Ammon's horn (tissue), 1 donor: Measurements from ENCODE around the gene CETN1.

Source experiments
- DNase-seq: peaks from one replicate; pipeline ENCODE4 v3.0.0-alpha.2; 2016; ENCODE audit warnings: low spot score

CETN1 gene

DNA sequence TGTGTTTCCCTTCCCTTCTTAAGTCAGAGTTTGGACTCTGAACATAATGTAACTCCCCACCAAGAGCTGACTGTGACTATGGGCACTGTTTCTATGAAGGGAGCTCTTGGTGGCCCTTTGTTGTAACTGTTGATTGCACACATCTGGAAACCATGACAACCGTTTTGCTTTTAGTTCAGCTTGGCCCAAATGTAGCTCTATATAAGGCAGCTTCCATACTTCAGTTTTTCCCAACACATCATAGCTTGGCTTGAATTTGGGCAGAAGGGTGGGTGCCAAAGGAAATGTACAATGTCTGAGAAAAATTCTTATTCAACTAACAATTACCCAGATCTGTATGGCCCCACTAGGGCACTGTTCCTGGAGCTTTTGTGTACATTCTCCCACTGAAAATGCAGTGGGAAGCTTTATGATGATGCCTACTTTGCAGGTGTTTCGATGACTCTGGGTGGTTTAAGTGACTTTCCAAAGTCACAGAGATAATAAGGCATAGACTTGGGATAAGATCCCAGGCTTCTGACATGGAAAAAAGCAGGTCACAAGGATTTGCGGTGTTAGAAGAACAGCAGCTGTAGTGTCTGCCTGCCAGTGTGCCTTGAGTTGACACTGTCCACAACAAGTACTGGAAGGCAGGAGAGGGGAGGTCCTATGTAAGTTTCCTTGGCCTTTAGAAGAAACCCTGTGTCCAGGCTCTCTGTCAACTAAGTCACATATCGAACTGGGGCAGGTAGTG, 2.4 kb upstream of the CETN1 start:
- no peak for DNase-seq

DNA sequence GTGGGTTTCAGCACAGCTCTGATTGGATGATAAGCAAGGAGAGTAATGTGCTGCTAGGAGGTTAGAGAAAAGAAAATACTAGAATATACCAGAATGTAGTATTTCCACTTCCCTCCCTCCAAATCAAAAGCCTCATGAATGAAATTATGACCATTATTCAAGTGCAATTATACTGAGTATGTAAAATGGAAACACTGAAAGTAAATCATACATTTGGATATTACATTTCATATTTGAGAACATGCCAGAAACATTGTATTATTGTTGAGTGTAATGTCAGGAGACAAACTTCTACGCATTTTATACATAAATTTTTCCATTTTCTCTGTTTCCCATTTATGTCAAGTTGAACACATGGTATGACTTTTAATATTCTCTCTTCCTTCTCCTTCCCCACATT, 942 bp upstream of the CETN1 start:
- DNase-seq, result no peak

DNA sequence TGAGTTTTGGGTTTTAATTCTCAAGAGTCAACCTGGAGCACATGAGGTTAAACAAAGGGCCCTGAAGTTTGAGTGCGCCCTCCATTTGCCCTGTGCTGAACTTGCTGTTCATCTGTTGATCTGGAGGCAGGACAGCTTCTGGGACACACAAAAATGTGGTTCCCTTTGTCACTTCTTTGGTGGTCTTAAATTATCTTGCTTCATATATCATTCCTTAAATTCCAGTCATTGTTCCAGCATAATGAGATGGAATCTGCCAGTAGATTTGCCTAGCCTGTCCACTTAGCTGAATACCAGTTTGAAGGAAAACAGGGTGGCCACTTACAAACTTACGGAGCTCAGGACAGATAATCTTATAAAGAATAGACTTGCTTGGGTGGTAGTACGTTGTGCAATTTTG, 916 bp downstream of the CETN1 start:
- no peak for DNase-seq

DNA sequence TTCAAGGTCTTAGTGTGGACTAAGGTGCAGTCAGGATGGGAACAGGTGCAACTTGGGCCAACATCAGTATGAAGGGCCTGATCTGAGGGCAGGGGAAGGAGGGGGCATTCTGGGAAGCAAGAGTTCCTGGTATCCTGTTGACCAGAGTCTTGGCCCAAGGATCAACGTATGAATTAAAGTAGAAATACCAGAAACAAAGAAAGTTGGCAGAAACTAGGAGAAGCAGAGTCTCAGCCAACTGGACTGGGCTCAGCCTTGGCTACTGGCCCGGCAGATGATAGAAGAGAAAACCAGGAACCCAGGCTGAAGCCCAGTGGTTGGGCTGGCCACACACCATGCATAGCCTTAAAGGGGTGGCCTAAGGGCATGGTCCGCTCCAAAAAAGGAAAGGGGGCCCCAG, 2.3 kb downstream of the CETN1 start:
- DNase-seq, result peak; percentile 42

DNA sequence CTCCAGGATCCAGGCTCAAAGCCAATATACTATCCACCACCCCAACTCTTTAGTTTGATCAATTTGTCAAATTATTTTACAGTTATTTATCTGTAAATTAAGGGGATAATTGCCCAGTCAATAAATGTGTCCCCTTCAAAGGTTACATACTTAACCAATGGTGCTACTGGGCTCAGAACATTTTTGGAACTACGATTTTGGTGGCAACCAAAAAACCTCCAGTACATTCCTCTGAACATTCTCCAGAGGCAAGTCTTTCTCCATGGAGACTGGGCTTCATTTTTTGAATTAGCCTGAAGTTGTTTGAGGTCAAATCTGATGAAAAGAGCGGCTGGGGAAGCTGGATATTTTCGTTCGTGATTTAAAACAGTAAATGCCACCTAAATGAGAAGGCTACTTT, 14.9 kb downstream of the CETN1 start:
- no peak for DNase-seq

DNA sequence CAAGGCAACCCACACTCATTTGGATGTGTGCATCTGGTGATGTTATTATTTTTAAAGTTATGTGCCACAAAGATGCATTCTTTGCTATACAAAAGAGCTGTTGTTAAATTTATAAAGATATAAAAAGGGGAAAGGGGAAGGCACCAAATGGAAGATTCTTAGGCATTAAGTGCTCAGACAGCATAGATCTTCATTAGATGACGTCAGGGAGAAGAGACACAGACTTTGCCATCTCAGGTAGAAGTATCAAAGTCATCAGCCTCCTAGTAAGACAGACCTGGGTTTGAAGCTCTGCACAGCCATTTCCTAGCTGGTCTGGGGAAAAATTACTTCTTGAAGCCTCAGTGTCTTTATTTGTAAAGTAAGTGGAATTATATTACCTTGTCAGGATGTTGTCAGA, 15.4 kb downstream of the CETN1 start:
- DNase-seq, result no peak

DNA sequence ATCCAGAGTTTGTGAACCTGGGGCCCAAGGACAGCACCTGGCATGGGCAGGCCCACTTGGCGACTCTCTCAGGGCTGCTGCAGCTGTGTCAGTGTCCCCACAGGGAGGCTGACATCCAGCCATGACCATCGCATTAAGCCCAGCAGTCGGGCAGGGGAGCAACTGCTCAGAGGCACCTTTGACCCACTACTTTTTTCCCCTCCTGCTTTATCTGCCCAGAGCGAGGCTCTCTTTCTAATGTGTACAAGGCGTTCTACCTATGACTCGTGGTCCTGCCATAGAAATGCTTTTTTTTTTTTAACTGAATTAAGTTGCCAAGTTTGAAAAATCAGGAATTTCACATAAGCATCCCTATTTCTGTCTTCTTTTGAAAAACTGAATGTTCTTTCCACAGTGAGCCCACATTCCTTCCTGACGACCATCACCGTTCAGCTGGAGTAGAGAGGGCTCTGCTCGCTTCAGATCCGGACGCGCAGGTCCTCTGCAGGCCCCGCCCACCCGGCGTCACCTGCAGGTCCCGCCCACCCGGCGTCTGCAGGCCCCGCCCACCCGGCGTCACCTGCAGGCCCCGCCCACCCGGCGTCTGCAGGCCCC, 16.2 kb downstream of the CETN1 start:
- no peak for DNase-seq

DNA sequence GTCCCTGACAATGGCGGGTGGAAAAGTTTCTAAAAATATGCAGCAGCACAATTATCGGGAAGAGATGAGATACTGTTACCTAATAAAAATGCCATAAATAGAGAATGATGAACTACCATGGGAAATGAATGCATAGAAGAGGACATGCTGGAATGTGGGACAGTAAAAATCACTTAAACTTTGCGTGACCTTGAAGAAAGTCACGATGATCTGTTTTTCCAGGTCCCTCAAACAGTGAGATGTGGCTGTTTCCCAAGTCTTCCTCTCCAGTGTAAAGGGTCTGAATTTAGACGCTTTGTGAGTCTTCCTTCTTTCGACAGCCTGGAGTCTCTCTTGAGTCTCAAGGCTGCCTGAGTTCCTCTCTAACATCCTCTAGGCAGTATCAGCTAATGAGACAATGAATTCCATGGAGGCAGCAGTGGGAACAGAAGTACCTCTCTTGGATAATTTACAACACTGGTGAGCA, 18.0 kb downstream of the CETN1 start:
- DNase-seq, result no peak

DNA sequence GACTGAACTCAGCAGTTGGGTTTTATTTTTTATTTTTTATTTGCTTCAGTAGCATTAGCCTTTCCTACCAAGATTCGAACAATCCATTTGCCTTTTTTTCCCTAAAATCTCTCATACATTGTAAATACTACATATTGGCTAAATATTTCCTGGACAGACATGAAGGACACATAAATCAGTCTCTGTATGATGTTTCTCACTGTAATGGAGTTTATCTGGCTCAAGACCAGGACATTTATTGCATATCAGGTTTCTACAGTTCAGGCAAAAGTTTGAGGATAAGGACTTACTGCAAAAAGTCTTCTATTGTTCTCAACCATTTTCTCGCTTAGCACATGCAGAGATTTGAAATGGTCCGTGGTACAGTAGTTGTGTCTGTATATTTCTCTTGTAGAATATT, 19.9 kb downstream of the CETN1 start:
- no peak for DNase-seq

DNA sequence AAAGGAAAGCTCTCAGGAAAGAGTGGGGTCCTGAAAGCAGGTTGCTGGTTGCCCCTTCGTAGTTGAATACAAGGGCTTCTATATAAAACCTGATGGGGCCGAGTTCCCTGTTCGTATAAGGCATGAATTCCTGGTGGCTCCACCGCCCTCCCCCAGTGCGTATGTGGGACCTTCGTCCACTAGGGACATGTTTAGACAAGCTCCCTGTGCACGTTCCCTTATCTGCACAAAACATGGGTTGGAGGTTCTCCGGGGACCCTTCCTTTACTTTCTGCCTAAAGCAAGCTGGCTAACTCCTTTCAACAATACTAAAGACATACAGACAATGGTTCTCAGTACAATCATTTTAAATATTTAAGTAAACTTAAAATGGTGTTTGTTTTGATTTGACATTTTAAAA, 24.6 kb downstream of the CETN1 start:
- no peak for DNase-seq

DNA sequence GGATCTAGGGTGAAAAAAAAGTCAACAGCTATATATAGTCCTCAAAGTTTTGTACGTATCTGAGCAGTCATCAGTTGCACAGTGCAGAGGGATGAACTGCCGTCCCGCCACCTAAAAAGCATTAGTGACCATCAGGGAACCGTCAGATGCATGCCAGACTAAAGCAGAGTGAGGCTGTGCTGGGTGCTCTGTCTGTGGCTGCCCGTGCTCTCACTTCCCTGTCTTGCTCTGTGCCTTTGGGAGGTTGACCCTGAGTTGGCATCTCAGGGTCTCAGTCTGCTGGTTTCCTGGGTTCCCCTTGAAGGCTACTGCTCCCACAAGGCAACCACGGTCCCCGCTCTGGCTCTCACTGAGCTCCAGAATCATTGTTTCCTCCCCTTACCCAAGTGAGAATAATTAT, 27.8 kb downstream of the CETN1 start:
- DNase-seq, result peak; percentile 18

DNA sequence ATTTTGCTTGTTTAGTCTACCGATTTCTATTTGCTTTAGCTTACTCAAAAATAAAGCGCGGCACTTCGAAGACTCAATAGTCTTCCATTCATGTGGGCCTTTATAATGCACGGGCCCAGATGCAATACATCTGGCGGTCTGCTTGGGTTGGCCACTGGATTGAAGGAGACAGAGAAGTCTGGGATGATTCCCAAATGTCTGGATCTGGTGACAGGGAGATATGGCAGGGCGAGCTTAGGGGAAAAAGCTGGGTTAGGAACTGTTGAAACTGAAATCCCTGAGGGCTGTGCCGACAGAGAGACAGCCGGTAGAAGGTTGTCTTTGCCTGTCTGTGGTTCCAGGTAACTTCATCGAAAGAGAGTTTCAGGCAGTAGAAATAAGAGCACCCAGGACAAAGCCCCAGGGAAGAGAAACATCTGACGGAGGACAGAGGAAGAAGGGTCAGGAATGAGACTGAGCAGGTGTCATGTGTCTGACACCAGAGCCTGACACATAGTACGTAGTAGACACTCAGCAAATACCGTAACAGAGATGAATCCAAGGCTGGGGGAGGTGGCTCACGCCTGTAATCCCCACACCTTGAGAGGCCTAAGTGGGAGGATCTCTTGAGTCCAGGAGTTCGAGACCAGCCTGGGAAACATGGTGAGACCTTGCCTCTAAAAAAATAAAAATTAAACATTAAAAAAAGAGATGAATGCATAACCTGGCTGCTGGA, 30.2 kb downstream of the CETN1 start:
- DNase-seq, result no peak

DNA sequence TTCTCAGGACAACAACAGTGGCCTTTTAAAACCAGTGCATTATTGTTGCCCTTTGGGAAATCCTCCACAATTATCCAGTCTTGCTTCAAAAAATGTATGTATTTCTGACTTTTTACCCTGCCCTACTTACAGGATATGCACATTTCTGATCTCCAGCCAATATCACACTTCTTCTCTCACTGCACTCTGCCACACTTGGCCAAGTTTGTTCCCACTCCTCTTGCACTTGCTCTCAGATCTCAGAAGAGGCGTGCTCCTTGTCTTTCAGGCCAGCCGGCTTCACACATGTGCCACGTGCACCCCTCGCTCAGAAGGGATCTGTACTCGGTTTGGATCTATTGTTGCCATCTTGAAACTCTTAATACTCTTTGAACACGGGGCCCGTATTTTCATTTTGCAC, 32.0 kb downstream of the CETN1 start:
- no peak for DNase-seq

DNA sequence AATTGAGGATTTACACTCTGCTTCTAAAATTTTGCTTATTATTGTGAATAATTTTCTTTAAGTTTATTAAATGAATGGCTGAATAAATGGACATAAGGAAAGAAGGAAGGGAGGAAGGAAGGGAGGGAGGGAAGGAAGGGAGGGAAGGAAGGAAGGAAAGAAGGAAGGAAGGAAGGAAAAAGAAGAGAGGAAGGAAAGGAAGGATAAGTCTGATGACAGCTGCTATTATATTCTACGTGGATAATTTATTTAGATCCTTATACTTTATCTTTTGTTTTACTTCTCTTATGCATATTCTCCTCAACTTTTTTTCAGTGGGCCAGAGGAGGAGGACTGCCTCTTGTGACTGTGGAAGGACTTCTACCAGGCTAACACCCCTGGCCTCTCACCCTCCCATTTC, 34.0 kb downstream of the CETN1 start:
- DNase-seq, result no peak

DNA sequence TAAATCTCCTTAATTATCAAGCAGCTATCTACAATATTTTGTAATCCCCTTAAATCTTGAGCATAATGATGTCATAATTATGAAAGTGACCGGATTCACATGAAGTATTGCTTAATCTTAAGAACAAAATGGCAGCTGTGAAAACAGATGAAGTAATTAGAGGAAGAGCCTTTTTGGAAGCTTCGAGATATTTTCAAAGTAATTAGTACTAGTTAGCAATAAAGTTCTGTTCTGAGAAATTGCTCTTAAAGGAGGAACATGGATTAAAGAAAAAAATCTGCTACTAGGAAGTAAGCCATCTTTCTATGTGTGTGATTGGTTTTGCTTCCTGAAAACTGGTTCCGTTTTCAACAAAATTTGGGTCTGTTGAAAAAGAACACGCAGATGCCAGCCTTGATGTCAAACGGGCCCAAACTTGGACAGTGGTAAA, 34.9 kb downstream of the CETN1 start:
- no peak for DNase-seq

DNA sequence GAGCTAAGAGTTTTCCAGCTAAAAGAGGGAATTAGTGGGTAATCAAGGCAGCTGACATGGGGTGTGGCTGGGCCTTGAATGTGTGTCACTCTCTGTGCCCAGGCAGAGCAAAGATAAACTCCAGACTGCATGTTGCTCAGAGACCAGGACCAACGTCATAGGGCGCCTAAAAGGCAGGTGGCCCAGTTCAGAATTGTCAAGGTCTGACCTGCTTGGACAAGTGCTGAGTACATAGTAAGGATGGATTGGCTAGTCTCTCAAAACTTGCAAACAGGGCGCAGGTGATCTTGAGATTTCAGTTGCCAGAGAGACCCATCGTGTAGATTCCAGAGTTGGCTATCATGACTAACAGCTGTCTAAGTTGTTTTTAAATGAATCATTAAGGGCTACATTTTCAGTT, 35.6 kb downstream of the CETN1 start:
- no peak for DNase-seq

DNA sequence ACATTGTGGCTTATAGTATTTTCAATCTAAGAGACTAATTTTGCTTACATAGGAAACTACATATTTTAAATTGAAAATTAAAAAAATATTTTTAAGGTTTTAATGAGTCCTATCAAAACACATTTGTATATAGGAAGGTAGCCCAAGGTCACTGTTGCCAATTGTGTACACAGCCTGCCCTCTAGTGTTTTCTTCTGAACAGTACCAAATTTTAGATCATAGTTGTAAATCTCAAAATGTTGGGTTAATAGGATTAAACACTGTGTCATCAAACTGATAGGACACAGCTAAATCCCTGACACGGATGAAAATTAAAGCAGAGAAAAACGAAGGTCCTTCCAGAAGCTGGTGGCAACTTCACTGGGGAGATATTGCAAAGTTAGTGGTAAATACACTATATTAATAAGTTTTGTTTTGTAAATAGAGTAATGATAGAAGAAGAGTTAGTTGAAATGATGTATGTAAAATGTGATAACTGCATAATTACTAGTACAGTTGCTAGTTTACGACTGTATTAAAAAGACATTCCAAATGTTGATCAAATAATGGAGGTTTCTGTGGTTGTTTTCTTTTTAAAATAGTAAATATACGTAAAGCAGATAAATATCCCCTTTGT, 36.3 kb downstream of the CETN1 start:
- DNase-seq, result peak; percentile 67

DNA sequence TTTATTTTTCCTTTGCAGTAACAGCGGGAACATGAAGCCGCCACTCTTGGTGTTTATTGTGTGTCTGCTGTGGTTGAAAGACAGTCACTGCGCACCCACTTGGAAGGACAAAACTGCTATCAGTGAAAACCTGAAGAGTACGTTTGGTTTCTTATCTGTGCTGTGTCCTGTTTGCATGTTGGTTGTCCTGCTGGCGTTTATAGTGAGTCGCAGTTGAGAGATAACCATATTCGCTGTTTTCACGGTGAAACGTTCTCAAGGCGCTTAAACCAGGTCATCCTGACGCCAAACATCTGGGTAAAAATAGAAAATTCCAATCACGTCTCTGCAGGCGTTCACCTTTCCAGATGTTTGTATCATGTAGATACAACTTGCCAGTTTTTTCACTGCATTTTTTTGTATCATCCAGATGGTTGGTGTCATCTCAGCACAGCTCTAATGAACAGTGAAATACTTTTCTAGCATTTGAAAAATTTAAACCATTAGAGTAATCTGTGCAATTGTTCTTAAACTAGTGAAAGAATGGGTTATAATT, 37.9 kb downstream of the CETN1 start:
- DNase-seq, result no peak

DNA sequence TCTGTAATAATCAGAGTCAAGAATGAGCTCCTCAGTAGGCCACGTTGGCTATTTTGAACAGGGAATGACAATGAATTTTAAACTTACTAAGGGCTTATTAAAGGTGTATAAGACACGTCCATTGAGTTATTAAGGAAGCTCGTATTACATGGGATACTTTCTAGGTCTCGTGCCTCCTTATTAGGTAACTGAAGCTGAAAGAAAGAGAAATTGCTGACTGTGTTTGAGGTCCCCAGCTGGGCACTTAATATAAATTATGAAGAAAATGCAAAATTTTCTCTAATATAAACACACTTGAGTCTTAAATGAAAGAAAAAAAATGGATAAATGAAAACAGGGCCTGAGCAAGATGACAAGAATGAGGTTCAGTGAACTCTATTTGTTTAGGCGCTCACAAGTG, 38.4 kb downstream of the CETN1 start:
- no peak for DNase-seq

DNA sequence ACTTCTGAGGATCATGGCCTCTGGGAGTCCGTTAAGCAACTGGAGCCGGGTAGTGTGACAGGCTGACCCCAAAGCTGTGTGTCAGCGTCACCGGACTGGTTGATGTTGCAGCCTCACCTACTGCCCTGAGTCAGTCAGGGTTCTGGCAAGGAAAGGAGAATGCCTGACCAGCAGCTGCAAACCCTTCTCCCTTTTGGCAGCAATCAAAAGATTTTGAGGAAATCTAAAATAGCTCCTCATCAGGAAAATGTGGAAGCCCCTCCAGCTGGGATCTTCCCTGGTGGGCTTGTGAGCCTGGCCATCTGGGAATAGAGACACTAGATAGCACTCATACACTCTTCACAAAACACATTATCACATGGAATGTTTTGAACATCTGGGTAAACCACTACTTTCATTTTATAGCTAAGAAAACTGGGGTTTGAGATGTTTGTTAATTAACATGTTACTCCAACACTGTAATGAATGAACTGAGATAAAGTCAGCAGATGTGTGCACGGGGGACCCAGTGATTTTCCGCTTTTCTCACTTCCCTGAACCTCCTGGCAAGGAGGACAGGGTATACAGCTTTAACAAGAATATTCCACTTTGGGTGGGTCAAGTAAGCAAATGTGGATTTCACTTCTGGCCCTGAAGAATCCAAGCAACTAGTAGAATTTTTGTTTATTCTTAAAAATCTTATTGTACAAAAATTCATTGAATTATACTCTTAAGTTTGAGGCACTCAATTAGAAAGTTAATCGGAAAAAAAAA, 41.3 kb downstream of the CETN1 start:
- DNase-seq, result no peak

DNA sequence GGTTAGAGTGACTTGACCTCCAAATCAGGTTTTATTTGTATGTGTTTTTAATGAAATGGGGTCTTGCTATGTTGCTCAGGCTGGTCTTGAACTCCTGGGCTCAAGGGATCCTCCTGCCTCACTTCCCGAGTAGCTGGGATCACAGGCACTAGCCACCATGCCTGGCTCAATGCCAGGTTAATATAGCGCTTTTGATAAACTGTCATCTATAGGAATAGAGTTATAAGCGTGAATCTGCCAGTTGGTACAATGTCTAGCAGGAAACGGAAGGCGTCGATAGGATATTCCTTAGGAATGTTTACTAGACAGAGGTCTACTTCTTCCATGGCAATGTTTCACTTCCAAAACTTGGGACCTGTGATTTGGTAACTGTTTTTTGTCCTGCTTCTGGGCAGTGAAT, 42.1 kb downstream of the CETN1 start:
- DNase-seq, result no peak
